Midbrain (tissue), 1 donor: ENCODE data around the gene STK32B.
A peak's percentile ranks its signal among the peaks of the same experiment; 100 is the strongest.
"Not testable (repeated sequence)": the region's sequence is repeated elsewhere in the genome, so short reads cannot be mapped to it uniquely, and the experiment has no call there.

ENCODE experiments used
- DNase-seq: peaks from one replicate; lab custom pipeline; 2025; lab: John Stamatoyannopoulos, UW

Gene STK32B

GRCh38 chr4:5030927-5031326 lies 20.4 kb upstream of the STK32B start:
- DNase-seq, result no peak

DNA sequence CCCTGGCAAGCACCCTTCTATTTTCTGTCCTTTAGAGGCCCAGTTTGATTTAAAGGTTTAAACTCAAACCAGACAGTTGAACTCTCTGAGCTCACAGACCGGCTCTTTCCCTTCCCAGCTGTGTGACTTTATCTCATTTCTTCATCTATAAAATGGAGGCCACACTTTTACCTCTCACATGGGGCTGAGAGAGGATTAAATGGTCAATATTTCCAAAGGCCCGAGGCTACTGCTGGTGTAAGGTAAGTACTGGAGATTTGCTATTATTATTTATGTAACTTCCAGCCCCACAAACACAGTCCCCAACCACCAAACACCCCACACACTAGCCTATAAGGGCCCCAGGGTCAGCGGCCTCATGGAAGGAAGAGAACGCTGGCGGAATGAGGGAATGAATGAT lies 18.5 kb upstream of the STK32B start:
- DNase-seq, result no peak

- DNase-seq, result peak; percentile 11
Observed at GRCh38 chr4:5033281-5033841, 17.9 kb upstream of the STK32B start.

DNA sequence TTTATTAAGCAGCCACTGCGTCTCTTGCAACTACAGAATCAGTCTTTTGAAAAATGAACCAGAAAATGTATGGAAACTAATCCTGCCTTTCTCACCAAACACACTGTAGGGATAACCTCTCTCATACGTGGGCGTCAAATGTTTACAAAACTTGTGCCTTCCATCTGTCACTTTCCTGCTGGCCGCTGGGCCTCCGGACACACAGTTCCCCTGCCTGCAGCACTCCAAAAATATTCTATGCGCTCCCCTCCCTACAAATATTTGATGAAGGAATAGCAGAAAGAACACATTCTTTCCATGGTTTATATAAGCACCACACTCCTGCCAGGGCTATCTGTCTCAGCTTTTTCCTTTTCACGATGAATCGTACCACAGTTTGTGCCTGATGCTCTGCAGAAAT lies 17.1 kb upstream of the STK32B start:
- DNase-seq, result no peak

DNA sequence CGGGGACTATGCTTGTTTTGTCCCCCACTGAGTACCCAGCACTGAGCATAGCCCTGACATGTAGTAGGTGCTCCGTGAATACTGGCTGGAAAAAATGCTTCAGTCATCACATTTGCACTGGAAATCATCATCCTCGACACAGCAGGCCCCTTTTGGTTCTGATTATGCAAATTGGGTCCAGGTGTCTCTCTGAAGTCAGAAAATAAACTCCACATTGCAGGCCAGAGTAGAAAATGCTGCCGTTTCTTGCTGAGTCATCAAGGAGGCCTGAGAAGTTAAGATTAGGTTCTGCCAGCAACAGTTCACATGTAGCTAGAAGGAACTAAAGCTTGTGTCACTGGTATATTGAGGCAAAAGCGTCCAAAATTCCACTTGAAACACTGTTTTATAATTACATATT lies 15.0 kb upstream of the STK32B start:
- DNase-seq, result no peak

DNA sequence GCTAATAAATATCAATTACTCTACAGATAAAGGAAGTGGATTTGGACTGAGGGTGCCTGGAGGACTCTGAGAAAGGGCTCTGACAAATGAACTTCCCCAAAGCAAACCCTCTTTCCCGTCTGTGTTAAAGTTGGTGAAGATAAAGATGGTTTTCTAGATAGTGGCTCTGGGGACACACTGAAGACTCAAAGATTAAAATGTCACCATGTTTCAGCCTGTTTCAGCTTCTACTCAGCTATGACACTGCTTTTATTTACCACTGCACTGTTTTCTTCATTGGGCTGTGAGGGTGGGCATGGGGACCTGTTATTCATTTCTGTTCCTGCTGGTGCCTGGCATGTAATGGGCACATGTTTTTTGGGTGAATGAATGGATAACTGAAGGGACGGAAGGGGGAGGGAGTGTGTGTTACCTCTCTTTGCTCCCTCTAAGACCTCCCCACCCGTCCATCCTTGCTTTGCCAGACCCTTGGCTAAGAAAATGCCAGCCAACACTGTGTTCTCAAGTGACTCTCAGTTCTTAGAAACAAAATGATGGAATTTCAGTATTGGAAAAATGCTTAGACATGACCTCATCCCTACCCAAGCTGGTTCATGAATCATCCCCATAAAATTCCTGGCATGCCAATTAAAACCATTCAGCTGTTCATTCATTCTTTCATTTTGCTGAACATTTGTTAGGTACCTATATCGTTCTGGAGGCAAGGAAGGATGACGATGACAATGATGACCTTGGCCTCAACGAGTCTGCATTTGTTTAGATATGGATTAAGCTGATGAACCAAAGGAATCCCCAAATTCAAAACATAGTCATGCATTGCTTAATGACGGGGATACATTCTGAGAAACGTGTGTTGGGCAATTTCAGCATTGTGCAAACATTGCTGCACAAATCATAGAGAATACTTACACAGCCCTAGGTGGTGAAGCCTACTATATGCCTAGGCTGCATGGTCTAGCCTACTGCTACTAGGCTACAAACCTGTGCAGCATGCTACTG lies 13.4 kb upstream of the STK32B start:
- DNase-seq, result no peak

DNA sequence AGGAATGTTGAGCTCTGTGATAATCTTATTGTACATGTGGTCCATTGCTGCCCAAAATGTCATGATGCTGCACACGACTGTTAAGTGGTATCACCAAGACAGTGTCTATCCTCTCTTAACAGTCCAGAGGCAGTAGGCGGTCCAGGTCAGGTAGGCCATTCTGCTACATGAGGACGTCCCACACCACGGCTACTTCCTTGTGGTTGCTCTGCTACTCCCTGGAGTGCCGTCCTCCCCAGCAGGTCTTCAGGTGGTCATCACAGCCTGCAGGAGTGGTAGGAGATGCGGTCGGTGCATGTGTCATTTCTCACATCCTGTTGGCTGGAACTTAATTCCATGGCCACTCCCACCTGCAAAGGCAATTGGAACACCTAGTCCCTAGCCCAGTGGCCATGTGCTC lies 11.5 kb upstream of the STK32B start:
- DNase-seq, result no peak

DNA sequence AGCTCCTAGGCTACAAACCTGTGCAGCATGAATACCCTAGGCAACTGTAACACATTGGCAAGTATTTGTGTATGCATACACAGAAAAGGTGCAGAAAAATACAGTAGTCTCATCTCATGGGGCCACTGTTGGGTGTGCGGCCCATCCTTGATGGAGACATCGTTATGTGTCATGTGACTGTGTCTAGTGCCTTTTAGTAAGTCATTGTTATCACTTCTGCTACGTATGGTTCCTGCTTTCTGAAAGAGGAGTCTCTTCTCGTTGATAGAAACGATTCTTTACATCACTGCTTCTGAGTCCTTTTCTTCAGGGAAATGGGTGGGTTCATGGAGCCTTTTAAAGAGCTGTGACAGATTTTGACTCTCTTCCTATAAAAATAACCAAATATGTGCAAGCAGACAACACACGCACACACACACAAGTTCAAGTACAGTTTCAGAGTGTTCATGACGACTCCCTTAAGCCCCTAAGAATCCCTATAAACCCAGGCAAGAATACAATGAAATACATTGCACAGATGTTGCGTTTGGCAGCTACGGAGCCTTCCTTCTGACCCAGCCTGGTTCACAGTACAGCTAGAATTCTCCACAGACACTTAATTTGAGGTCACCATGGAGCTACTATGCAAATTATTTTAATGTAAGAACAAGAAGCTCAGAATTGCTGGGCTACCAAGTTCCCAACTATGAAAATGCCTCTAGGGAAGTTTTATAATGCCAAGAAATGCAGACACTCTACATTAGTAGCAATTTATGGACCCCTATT lies 10.2 kb upstream of the STK32B start:
- no peak for DNase-seq

DNA sequence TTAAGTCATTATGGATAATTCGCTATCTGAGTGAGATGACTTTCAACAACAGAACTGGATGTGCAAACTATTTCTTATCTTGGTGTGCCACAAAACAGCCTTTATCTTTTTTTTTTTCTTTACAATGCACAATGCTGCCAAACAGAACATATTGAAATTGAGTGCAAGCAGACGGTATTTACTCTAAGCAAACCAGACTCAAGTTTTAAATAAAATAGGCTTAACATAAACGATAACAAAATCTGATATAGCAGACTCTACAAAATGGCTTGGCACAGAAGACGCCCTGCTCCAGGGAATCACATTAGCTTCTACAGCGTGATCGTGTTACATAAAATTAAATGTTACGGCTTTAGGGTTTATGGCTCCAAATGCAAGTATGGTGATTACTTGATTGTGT lies 9.6 kb upstream of the STK32B start:
- no peak for DNase-seq

GRCh38 chr4:5043579-5043978 lies 7.7 kb upstream of the STK32B start:
- no peak for DNase-seq

DNA sequence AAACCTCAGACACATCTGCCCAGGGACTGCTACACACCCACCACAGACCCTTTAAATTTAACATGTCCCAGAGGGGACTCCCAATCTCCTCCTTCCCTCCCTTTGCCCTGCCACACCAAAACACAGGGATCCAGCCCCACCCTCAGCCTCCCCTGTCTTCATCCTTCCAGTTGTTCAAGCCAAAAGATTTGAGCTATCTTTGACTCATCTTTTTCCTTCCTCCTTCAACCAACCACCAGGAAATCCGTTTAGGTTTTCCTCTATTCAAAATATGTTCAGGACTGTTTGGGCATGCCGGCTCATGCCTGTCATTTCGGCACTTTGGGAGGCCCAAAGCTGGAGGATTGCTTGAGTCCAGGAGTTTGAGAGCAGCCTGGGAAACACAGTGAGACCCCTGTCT lies 6.9 kb upstream of the STK32B start:
- no peak for DNase-seq

DNA sequence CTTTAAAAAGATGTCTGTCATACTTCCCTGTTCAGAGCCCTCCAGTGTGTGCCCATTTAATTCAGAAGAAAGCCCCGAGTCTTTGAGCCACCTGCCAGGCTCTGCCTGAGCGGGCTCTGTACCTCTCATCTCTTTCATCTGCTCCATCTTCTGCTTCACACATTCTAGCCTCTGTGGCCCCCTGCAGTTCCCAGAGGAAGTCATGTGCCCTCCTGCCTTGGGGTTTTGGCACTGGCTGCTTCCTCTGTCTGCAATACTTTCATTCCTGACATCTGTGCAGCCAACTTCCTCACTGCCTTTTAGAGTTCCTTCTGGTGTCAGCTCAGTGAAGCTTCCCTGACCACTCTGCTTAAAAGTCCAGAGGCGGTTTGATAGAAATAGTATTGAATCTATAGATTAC lies 6.2 kb upstream of the STK32B start:
- DNase-seq, result peak; percentile 48

DNA sequence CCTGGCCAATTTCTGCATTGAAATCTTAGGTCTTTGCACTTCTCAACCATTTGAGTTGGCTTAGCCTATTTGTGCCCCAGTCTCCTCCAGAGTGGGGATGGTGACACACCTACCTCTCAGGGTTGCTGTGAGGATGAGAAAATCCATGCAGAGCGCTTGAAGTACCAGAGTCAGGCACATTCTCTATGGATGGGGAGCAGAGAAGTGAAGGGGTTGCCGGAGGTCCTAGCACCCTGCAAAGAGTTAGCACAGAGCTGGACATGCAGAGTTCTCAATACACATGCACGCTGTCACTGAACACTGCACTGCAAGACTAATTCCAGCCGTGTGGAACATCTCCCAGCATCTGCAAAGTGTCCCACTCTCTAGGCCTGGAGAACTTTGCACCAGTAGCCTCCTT lies 2.6 kb upstream of the STK32B start:
- no peak for DNase-seq

- peak; percentile 76 for DNase-seq
Observed at GRCh38 chr4:5050520-5051277, 581 bp upstream of the STK32B start.

DNA sequence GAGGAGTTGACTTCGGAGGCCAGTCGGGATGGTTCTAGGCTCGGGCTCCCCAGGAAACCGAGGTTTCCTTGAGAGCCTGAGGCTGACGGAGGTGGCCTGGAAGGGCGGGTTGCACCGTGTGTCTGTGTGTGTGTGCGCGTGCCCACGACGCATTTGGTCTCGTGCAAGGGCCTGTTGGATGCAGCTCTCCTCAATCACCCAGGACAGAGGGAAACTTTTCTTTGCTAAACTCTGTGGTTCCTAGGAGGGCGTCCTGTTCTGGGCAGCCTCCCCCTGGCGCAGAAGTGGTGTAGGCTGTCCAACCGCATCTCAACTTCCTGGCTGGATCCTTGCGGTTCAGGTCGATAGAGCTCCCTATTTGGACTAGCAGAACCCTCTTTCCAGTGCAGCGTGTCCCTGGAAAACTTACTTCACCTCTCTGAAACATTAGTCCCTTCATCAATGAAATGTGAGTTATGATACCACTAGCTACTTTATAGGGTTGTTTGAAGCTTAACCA lies 973 bp downstream of the STK32B start:
- no peak for DNase-seq

DNA sequence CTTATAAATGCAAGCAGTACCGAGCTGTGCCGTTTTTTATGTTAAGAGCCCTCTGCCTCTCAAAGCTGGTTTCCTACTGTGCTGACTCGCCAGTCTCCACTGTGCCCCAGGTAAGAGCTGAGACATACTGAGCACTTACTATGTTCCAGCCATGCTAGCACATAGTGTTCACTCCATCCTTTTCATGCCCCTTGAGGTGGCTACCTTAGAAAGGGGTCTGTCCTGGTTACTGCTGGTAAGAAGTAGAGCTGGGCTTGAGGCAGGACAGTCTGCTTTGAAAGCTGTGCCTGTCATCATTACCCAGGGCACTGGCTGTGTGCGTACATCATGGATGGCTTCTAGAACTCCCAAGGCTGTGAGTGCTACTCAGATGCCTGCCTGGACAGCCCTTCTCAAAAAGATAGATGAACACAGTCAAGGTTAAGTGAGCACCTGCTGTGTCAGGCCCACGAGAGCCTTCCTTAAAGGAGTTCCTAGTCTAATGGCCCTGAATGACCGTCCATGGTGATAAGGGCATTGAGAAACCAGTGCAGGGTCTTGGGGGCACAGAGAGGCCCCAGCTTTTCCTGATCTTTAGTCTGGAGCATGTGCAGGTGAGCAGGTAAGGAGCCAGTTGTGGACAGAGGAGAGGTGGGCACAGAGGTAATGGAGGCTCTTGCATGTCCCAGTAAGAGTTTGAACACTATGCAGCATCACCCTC lies 1.6 kb downstream of the STK32B start:
- DNase-seq, result no peak

DNA sequence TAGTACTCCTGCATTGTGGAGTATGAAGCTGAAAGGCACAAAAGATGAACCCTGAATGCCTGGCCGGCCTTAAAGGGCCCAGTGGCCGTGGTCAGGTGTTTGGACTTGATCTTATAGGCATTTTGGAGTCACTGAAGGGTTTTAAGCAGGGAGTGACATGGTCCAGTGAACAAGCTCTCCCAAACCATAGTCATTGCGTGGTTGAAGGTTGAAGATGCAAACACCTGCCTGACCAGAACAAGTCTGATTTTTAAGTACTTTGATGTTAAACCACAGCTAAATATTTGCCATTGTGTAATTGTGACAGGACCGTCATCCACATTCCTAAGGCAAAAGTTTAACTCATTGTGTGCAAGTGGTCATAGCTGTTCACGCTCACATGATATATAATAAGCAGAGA lies 3.3 kb downstream of the STK32B start:
- DNase-seq, result no peak

DNA sequence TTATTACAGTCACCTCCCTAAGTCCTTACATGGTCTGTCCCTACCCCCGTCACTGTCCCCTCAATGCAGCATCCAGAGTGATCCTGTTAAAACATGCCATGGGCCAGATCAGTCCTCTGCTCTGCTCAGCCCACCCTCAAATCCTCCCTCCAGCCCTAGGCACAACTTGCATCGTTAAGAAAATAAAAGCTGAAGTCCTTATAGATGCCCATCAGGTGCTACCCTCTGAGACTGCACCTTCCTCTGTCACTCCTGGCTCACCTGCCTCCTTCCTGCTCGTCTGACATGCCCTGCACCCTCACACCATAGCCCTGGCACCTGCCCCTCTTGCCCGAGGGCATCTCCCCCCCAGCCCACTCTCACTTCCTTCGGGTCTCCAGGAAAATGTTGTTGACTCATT lies 4.1 kb downstream of the STK32B start:
- DNase-seq, result no peak

DNA sequence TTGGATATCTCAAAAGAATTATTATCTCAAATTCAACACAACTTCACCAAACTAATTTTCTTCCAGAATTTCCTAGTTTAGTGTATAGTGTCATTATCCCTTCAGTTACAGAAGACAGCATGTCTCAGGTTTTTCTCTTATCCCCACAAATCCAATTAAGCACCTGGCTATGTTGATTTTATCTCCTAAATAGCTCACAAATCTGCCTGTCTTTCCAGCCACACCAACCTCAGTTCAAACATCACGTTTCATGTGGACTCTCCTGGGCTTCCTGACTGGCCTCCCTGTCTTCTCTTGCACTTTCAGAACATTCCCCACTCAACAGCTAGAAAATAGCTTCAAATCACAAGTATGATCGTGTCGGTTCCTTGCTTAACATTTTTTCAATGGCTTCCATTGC lies 14.8 kb downstream of the STK32B start:
- DNase-seq, result no peak

DNA sequence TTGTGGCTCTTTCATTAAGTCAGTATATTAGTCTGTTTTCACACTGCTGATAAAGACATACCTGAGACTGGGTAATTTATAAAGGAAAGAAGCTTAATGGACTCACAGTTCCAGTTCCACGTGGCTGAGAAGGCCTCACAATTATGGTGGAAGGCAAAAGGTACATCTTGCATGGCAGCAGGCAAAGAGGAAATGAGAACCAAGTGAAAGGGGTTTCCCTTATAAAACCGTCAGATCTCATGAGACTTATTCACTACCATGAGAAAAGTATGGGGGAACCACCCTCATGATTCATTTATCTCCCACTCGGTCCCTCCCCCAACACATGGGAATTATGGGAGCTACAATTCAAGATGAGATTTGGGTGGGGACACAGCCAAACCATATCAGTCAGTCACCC lies 15.7 kb downstream of the STK32B start:
- not testable (repeated sequence) for DNase-seq

DNA sequence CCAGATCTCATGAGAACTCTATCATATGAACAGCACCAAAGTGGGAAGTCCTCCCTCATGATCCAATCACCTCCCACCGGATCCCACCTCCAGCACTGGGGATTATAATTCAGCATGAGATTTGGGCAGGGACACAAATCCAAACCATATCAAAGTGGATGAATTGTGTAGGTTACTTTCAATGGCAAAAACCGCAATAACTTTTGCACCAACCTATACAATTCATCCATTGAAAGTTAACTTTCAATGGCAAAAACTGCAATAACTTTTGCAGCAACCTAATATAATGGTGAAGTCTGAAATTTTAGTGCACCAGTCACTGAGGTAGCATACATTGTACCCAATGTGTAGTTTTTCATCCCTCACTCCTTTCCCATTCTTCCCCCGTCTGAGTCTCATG lies 16.6 kb downstream of the STK32B start:
- DNase-seq, result no peak
